ENCODE measurements around the gene DTNB. TPM values are rescaled to one million over a fixed set of nuclear protein-coding genes. Genes with fewer than 3 reads are reported as not detected.
"Not testable (repeated sequence)": the region's sequence is repeated elsewhere in the genome, so short reads cannot be mapped to it uniquely, and the experiment has no call there.

Gene DTNB
- total RNA-seq, 1 experiment from 2014 or later, result 19.6 TPM

DNA sequence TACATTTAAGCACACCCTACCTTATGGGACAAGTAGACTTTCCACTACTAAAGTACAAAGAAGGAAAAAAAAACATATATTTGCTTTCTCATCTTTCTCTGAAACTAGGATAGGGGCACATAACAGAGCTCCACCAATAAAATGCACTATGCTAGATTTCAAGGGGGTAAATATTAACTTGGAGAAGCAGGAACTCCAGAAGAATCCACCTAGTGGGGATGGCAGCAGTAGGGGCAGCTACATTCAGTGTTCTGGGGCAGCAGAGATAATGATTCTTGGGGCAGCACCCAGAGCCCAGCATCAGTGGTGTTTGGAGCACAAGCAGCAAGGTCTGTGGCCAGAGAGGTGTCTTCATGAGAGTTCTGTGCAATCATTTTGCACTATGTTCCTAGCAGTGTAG is 64.7 kb downstream of the DTNB start:
- POLR2A ChIA-PET (ENCODE audit: low non-redundant PET), result no interaction called here
- CTCF ChIA-PET, result interaction anchor here (0.6 to 2.1 kb wide), 3 partner anchors 56 to 348 kb away, joined by 6 to 13 read pairs (median 7); no protein-coding TSS in a partner anchor
- H3K36me3 ChIP-seq (ENCODE audit: insufficient read depth, low read length, poor library complexity, severe bottlenecking), result no peaks in the 10 kb centered on the region
- no peaks in the 10 kb centered on the region for H3K27me3 ChIP-seq (replicated peaks; ENCODE audit: insufficient read depth, low read depth, low read length, poor library complexity)
- no peak for DNase-seq (ENCODE audit: low spot score)
- BruUV-seq (replicated peaks), result no TSS peak
- no peak overlapping the region for H3K27ac ChIP-seq (ENCODE audit: low read depth, low read length, poor library complexity, severe bottlenecking)
- H3K4me1 ChIP-seq (ENCODE audit: insufficient read depth, low read length, poor library complexity, severe bottlenecking), result no peaks in the 10 kb centered on the region
- H3K9me3 ChIP-seq (ENCODE audit: low read depth, low read length, poor library complexity, severe bottlenecking), result no peaks in the 10 kb centered on the region
- TF ChIP-seq EZH2 (IDR thresholded peaks at IDR 0.05; ENCODE audit: borderline replicate concordance, low read depth, low read length, poor library complexity, severe bottlenecking), result no peak
- TF ChIP-seq, protein P1, sequence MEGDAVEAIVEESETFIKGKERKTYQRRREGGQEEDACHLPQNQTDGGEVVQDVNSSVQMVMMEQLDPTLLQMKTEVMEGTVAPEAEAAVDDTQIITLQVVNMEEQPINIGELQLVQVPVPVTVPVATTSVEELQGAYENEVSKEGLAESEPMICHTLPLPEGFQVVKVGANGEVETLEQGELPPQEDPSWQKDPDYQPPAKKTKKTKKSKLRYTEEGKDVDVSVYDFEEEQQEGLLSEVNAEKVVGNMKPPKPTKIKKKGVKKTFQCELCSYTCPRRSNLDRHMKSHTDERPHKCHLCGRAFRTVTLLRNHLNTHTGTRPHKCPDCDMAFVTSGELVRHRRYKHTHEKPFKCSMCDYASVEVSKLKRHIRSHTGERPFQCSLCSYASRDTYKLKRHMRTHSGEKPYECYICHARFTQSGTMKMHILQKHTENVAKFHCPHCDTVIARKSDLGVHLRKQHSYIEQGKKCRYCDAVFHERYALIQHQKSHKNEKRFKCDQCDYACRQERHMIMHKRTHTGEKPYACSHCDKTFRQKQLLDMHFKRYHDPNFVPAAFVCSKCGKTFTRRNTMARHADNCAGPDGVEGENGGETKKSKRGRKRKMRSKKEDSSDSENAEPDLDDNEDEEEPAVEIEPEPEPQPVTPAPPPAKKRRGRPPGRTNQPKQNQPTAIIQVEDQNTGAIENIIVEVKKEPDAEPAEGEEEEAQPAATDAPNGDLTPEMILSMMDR (conservative IDR thresholded peaks at IDR 0.05; ENCODE audit: low read depth, low read length), result no peak
- no peak overlapping the region for H3K4me3 ChIP-seq (ENCODE audit: low read depth, low read length, poor library complexity, severe bottlenecking)
- intact Hi-C loops (cut with micrococcal nuclease; ENCODE audit: unreplicated experiment), result loop anchor here (10.0 kb wide), 1 partner anchor 536 kb away; no protein-coding TSS in a partner anchor

DNA sequence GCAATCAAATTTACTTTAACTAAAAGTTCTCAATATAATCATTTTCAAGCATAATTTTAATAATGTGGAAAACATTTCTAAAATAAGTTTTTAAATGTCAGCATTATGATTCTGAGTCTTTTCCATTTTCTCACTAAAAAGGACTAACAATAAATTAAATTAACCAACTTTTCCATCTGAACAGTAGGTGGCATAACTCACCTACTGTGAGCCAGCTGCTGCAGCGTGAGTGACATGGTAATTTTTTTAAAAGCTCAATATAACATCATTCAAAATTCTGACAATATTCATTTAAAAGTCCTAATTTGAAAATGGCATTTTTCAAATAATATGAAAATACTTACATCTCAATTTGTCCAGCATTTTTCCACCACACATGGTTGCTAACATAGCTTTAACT is 66.5 kb downstream of the DTNB start:
- ChIA-PET CTCF (interaction anchor here (0.9 to 2.1 kb wide), 7 partner anchors 11 to 237 kb away, joined by 3 to 13 read pairs (median 5); no protein-coding TSS in a partner anchor), POLR2A (ENCODE audit: low non-redundant PET) (interaction anchor here (0.7 kb wide), 1 partner anchor 47 kb away, joined by 3 read pairs; no protein-coding TSS in a partner anchor)
- no TSS peak for BruUV-seq (replicated peaks)
- H3K4me1 ChIP-seq (ENCODE audit: insufficient read depth, low read length, poor library complexity, severe bottlenecking), result no peaks in the 10 kb centered on the region
- no peak overlapping the region for H3K4me3 ChIP-seq (ENCODE audit: low read depth, low read length, poor library complexity, severe bottlenecking)
- TF ChIP-seq, protein P1 (conservative IDR thresholded peaks at IDR 0.05; ENCODE audit: low read depth, low read length), result peak; percentile 66
- no peak for TF ChIP-seq EZH2 (IDR thresholded peaks at IDR 0.05; ENCODE audit: borderline replicate concordance, low read depth, low read length, poor library complexity, severe bottlenecking)
- peak; percentile 44 for DNase-seq (ENCODE audit: low spot score)
- H3K27ac ChIP-seq (ENCODE audit: low read depth, low read length, poor library complexity, severe bottlenecking), result no peak overlapping the region
- H3K36me3 ChIP-seq (ENCODE audit: insufficient read depth, low read length, poor library complexity, severe bottlenecking), result no peaks in the 10 kb centered on the region
- intact Hi-C loops (cut with micrococcal nuclease; ENCODE audit: unreplicated experiment), result loop anchor here (2.0 to 10.0 kb wide), 2 partner anchors 58 to 538 kb away; no protein-coding TSS in a partner anchor
- H3K27me3 ChIP-seq (replicated peaks; ENCODE audit: insufficient read depth, low read depth, low read length, poor library complexity), result no peaks in the 10 kb centered on the region
- no peaks in the 10 kb centered on the region for H3K9me3 ChIP-seq (ENCODE audit: low read depth, low read length, poor library complexity, severe bottlenecking)

DNA sequence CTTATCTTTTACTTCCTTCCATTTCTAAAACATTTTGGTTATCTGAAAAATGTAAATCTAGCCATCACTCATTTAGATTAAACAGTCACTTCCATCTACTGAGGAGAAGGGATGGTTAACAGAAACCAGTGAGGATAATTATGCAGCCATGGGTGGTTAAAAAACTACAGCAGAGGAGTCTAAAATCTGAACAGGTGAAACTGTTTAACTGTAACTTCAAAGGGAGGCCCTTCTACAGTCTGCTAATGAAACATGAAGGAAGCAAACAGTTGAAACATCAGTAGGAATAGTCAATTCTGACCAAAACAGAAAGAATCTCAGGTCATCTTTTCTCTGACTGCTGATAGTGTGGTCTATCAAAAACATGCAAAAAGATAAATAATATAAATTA is 71.0 kb downstream of the DTNB start:
- H3K9me3 ChIP-seq (ENCODE audit: low read depth, low read length, poor library complexity, severe bottlenecking), result no peaks in the 10 kb centered on the region
- ChIA-PET POLR2A (ENCODE audit: low non-redundant PET) (no interaction called here), CTCF (no interaction called here)
- H3K4me1 ChIP-seq (ENCODE audit: insufficient read depth, low read length, poor library complexity, severe bottlenecking), result no peaks in the 10 kb centered on the region
- H3K4me3 ChIP-seq (ENCODE audit: low read depth, low read length, poor library complexity, severe bottlenecking), result no peak overlapping the region
- intact Hi-C loops (cut with micrococcal nuclease; ENCODE audit: unreplicated experiment), result loop anchor here (10.0 kb wide), 1 partner anchor 542 kb away; no protein-coding TSS in a partner anchor
- H3K27me3 ChIP-seq (replicated peaks; ENCODE audit: insufficient read depth, low read depth, low read length, poor library complexity), result no peaks in the 10 kb centered on the region
- BruUV-seq (replicated peaks), result no TSS peak
- H3K36me3 ChIP-seq (ENCODE audit: insufficient read depth, low read length, poor library complexity, severe bottlenecking), result no peaks in the 10 kb centered on the region
- TF ChIP-seq EZH2 (IDR thresholded peaks at IDR 0.05; ENCODE audit: borderline replicate concordance, low read depth, low read length, poor library complexity, severe bottlenecking), result no peak
- TF ChIP-seq, protein P1 (conservative IDR thresholded peaks at IDR 0.05; ENCODE audit: low read depth, low read length), result no peak
- no peak for DNase-seq (ENCODE audit: low spot score)
- no peak overlapping the region for H3K27ac ChIP-seq (ENCODE audit: low read depth, low read length, poor library complexity, severe bottlenecking)

DNA sequence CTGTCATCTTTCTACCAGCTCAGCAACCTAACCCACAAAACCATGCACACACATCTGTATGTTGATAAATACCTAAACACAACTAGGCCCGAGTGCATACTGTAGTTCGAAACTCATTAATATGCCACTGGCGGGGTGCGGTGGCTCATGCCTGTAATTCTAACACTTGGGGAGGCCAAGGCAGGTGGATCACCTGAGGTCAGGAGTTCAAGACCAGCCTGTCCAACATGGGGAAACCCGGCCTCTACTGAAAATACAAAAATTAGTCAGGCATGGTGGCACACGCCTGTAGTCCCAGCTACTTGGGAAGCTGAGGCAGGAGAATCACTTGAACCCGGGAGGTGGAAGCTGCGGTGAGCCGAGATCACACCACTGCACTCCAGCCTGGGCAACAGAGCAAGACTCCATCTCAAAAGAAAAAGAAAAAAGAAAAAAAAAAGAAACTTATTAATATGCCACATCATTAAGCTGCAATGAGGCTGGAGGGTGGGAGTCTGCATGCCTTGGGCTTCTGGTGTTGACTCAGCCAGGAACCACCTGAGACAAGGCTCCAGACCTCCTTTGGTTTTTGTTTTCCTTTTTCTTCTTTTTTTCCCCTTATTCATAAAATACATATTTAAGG is 71.6 kb downstream of the DTNB start:
- H3K4me3 ChIP-seq (ENCODE audit: low read depth, low read length, poor library complexity, severe bottlenecking); H3K27me3 ChIP-seq (replicated peaks; ENCODE audit: insufficient read depth, low read depth, low read length, poor library complexity); DNase-seq (ENCODE audit: low spot score); POLR2A ChIA-PET (ENCODE audit: low non-redundant PET); H3K36me3 ChIP-seq (ENCODE audit: insufficient read depth, low read length, poor library complexity, severe bottlenecking); BruUV-seq (replicated peaks); H3K9me3 ChIP-seq (ENCODE audit: low read depth, low read length, poor library complexity, severe bottlenecking); CTCF ChIA-PET; H3K27ac ChIP-seq (ENCODE audit: low read depth, low read length, poor library complexity, severe bottlenecking); H3K4me1 ChIP-seq (ENCODE audit: insufficient read depth, low read length, poor library complexity, severe bottlenecking): not testable (repeated sequence)
- intact Hi-C loops (cut with micrococcal nuclease; ENCODE audit: unreplicated experiment), result loop anchor here (10.0 kb wide), 1 partner anchor 543 kb away; no protein-coding TSS in a partner anchor

Data from A673 (cell line).